Lower leg skin (tissue), 4 donors: ENCODE measurements around the gene TDRD1. TPM values are rescaled to one million over a fixed set of nuclear protein-coding genes. Genes with fewer than 3 reads are reported as not detected.
"Not testable (repeated sequence)": the region's sequence is repeated elsewhere in the genome, so short reads cannot be mapped to it uniquely, and the experiment has no call there.

Experiments used
- DNase-seq, 2 donors: peaks; one replicate each; pipeline ENCODE4 v3.0.0-alpha.2; 2019; ENCODE audit warnings: low spot score in 2 of 2
- H3K4me3 ChIP-seq: fragments of 200-600 bp; sonication (generic); 2 replicates; pipeline ENCODE4 v1.5.1; 2017; ENCODE audit warnings: mild to moderate bottlenecking, low read depth; ENCODE audit not compliant: poor library complexity, severe bottlenecking
- CTCF ChIP-seq, 3 donors: fragments of 450-650 bp; IDR thresholded peaks; one replicate each; pipeline ENCODE4 v1.5.1; 2016; ENCODE audit warnings: antibody characterized with exemption in 3 of 3, mild to moderate bottlenecking in 3 of 3, moderate library complexity in 2 of 3
- POLR2A ChIP-seq, 2 donors: fragments of 450-650 bp; IDR thresholded peaks; one replicate each; pipeline ENCODE4 v1.6.1; 2016 to 2017; ENCODE audit warnings: antibody characterized with exemption in 2 of 2, mild to moderate bottlenecking in 1 of 2, moderate library complexity in 1 of 2
- WGBS, 2 donors: methylation state at CpG; one replicate each; pipeline ENCODE4 v1.1.5; 2018; 5-methylcytosine and 5-hydroxymethylcytosine counted together
- intact Hi-C: fragments of 100-400 bp; cut with DNase I; formaldehyde crosslinking; loops from one replicate; pipeline ENCODE4 v1.15.0; 2023; ENCODE audit warnings: low total_unique reads
- total RNA-seq, 4 donors: library from RNA; depleted of rRNA; stranded (reverse); fragments of >200 nt; gene quantifications; one replicate each; pipeline ENCODE4 v1.1.0, GENCODE V29; 2016

TDRD1 gene
- total RNA-seq, 4 donors from 2014 or later: 0.10 to 0.34 (median 0.14) TPM

- no peak for DNase-seq
- WGBS, 2 donors: 64 to 66% methylated on average over 3 of the region's 3 CpGs
- intact Hi-C loops: no loop called here
- H3K4me3 ChIP-seq: no peak overlapping the region
- no peak for TF ChIP-seq CTCF (IDR thresholded peaks at IDR 0.05)
- no peak for TF ChIP-seq POLR2A (IDR thresholded peaks at IDR 0.05)
Measured at GRCh38 chr10:114142018-114142417, 37.1 kb upstream of the TDRD1 start.

- TF ChIP-seq POLR2A (IDR thresholded peaks at IDR 0.05): no peak
- TF ChIP-seq CTCF (IDR thresholded peaks at IDR 0.05): no peak
- intact Hi-C loops: no loop called here
- 95% methylated on average over 1 of the region's 1 CpG for WGBS, 2 donors
- H3K4me3 ChIP-seq: no peak overlapping the region
- DNase-seq: no peak
Measured at GRCh38 chr10:114143160-114143559, 36.0 kb upstream of the TDRD1 start.

GRCh38 chr10:114149476-114149875, 29.7 kb upstream of the TDRD1 start:
- H3K4me3 ChIP-seq, DNase-seq, intact Hi-C loops: not testable (repeated sequence)
- 85 to 93% methylated on average over 3 of the region's 3 CpGs for WGBS, 2 donors

- no peak for DNase-seq
- intact Hi-C loops: no loop called here
- TF ChIP-seq POLR2A (IDR thresholded peaks at IDR 0.05) (no peak), CTCF (IDR thresholded peaks at IDR 0.05) (no peak)
- H3K4me3 ChIP-seq: no peak overlapping the region
- 89 to 91% methylated on average over 2 of the region's 2 CpGs for WGBS, 2 donors
Measured at GRCh38 chr10:114151486-114151885, 27.7 kb upstream of the TDRD1 start.

GRCh38 chr10:114151892-114152291, 27.3 kb upstream of the TDRD1 start:
- intact Hi-C loops: no loop called here
- H3K4me3 ChIP-seq: no peak overlapping the region

GRCh38 chr10:114157912-114158311, 21.2 kb upstream of the TDRD1 start:
- TF ChIP-seq POLR2A (IDR thresholded peaks at IDR 0.05) (no peak), CTCF (IDR thresholded peaks at IDR 0.05) (no peak)
- intact Hi-C loops: no loop called here
- 66 to 75% methylated on average over 2 of the region's 2 CpGs for WGBS, 2 donors
- no peak overlapping the region for H3K4me3 ChIP-seq
- no peak for DNase-seq

More at GRCh38 chr10:114151892-114152291, 27.3 kb upstream of the TDRD1 start:
- WGBS, 2 donors: 90 to 95% methylated on average over 1 of the region's 1 CpG
- TF ChIP-seq POLR2A (IDR thresholded peaks at IDR 0.05): no peak
- TF ChIP-seq CTCF (IDR thresholded peaks at IDR 0.05): no peak
- DNase-seq: no peak
